ENCODE data around the gene PRSS8.

GRCh38 chr16:31087481-31087880, 48.0 kb downstream of the PRSS8 start:
- TF ChIP-seq, protein P1, sequence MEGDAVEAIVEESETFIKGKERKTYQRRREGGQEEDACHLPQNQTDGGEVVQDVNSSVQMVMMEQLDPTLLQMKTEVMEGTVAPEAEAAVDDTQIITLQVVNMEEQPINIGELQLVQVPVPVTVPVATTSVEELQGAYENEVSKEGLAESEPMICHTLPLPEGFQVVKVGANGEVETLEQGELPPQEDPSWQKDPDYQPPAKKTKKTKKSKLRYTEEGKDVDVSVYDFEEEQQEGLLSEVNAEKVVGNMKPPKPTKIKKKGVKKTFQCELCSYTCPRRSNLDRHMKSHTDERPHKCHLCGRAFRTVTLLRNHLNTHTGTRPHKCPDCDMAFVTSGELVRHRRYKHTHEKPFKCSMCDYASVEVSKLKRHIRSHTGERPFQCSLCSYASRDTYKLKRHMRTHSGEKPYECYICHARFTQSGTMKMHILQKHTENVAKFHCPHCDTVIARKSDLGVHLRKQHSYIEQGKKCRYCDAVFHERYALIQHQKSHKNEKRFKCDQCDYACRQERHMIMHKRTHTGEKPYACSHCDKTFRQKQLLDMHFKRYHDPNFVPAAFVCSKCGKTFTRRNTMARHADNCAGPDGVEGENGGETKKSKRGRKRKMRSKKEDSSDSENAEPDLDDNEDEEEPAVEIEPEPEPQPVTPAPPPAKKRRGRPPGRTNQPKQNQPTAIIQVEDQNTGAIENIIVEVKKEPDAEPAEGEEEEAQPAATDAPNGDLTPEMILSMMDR (conservative IDR thresholded peaks at IDR 0.05) = no peak
- TF ChIP-seq ZFX (IDR thresholded peaks at IDR 0.05) = no peak

All from C4-2B (cell line).